ENCODE measurements around the gene PAXX.

Gene PAXX

DNA sequence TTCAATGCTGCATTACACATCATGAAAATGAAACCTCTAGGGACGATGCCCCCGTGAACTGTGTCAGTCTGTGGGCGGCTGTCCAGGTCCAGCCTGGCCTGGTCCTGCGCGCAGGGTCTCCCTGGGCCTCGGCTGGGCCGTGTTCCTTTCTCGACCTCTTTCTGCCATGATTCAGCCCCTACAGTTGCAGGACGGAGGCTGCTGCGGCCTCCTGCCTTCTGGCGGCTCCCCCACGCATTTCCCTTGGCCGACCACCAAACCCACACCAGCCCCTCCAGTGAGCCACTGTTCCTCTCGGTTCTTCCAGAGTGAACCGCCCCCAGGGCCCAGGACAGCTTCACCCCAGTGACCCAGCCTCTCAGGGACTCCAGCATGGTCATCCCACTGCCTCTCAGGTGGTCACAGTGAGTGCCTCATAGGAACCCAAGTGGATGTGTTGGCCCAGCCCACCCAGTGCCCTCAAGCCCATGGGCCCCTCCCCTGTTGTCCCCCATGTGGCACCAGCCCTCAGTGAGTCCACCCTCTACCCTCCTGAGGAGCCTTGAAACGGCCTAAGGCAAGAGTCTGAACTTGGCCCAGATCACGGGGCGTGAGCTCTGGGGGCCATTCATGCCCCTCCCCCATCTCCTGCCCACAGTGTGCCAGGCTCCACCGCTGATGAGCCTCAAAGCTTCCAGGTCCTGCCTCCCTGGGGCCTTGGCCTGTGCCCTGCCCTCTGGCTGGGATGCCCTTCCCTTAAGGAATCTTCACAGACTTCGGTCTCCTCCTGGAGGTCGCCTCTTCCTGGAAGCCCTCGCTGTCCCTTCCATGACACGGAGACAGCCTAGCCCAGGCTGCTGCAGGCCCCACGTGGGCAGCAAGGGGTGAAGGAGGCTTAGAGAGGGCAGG lies 14.1 kb downstream of the PAXX start:
- DNase-seq: no peak

DNA sequence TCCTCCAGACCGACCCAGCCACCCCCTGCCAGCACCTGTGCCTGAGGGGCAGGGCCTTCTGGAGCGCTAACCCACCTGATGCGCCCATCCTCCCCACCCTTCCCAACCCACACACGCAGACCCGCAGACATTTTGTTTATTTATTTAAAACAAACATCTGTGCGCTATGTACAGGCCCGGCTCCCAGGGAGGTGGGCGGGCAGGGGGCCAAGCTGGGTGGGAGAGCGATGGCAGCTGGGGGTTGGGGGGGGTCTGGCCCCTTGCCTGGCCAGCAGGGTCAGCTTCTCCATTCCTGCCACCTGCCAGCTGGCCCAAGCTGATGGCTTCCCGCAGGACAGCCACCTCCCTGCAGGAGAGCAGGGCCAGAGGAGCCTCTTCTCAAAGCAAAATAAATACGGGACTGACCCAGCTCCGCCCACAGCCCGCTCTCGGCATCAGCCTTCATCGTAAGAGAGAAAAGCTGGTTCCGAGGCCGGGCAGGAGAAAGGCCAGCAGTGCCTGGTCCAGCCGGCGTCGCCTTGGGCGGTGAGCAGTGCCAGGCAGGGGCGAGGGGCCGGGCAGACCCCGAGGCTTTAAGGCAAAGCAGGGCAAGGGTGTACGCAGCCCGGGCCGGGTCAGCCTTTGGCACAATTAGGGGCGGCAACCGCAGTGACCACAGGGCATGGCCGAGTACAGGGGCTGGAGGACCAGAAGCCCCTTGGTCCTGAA lies 15.0 kb downstream of the PAXX start:
- no peak for DNase-seq

DNA sequence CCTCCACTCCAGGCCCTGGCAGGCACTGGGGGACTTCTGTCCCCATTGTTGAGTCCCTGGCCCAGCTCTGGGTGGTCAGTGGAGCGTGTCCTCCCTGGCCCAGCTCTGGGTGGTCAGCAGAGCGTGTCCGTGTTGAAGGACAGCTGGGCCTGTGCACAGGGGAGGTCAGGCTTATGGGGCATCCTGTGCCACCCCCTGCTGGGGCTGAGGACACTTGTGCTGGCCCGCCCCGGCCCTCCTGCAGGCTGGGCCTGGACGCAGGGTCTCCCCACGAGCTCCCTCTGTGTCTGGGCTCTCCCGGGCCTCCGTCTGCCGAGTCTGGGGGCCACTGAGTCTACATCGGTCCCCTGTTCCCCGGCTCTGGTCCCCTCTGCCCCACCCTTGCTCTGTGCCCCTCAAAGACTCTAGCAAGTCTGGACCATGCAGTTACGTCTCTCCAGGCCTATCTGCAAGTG lies 15.6 kb downstream of the PAXX start:
- no peak for DNase-seq

DNA sequence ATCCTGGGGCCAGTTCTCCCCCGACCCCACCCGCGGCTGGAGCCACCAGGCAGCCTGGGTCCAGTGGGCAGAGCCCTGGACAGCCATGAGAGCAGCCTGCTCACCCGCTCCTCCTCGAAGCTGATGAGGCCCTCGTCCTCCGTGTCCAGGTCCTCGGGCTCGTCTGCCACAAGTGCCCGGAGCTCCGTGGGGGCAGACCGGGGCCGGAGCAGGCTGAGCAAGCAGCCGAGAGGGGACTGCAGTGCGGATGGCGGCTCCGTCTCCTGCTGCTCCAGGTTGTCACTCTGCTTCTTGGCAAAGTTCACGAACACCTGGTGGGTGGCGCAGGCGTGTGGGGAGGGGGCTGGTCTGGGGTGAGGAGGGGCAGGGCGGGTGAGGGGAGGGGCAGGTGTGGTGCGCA lies 16.1 kb downstream of the PAXX start:
- DNase-seq: no peak

DNA sequence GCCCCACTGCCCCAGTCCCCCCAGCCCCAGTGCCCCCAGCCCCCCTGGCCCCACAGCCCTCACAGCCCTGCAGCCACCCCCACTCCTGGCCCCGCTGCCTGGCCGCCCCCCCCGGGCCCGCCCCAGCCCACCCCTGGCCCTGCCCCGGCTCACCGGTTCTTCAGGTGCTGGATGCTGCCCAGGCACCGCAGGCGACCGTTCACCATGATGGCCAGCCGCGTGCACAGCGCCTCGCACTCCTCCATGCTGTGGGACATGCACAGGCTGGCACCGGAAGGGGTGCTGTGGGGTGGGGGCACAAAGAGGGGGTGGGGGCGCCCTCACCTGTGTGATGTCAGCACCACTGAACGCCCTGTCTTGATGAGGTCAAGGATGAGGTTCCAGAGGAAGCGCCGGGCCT lies 17.0 kb downstream of the PAXX start:
- DNase-seq: no peak

DNA sequence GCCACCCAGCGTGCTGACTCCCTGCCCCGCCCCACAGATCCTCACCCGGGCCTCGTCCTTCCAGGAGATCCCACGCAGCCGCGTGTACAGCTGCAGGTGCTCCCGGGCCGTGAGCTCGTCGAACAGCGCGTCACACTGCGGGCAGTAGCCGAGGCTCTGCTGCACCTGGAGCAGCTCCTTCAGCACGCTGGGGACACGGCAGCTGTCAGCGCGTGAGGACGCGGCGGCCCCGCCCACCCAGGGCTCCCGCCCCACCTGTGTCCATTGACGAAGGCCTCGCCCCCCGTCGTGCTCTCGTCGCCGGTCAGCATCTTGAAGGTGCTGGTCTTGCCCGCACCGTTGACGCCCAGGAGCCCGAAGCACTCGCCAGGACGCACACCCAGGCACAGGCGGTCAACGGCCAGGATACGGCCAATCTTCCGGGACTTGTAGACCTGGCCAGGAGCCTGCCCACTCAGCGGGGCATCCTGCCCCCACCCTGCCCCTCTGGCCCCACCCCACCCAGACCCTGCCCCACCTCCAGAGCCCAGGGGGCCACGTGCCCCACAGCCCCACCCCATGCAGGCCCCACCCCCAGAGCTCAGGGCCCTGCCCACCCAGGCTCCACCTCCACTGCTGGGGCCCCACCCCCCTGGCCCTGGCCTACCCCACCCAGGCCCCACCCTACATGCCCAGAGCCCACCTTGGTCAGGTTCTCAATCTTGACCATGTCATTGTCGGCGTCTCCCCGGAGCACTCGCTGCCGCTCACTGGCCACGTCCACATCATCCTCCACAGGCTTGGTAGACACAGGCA lies 17.9 kb downstream of the PAXX start:
- DNase-seq: no peak

DNA sequence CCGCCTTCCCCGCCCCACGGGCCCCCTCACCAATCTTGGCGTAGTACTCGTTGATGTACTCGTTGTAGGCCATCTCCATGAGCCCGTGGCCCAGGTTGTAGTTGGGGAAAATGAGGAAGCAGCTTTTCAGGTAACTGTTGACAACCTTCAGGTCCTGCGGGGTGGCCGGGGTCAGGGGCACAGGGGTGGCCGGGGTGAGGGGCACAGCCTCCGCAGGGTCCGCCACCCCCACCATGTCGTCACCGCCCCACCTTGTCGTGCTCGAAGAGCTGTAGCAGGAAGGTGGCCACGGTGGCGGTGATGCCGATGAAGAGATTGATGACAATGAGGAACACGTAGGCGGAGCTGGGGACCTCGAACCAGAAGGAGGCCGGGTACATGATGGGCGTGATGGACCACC lies 18.9 kb downstream of the PAXX start:
- DNase-seq: no peak

DNA sequence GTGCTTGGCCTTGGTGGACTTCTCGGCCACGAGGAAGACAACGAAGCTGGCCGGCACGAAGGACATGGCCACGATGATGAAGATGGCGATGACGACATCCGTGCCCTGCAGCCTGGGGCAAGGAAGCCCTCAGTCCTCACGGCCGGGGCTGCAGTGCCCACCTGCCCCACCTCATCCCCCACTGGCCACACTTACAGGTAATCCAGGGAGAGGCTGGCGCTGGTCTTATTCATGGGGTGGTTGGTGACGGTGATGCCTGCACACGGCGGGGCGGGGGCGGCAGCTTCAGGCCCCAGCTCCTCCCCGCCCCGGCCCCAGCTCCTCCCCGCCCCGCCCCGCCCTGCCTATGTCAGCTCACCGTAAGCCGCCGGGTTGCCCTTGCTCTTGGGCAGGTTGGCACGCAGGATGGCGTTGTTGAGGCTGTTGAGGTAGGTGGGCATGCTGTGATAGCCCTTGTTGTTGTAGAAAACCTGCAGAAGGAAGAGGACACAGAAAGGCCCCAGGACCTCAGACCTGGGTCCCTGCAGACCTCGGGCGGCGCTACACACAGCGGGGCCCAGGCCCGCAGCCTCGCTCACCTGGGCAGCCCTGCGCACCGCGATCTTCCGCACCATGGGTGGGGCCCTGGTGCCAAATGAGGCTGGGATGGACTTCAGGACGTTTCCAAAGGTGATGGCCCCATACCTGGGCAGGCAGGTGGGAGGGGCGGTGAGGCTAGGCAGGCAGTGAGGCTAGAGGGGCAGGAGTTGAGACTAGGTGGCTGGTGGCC lies 19.9 kb downstream of the PAXX start:
- no peak for DNase-seq

DNA sequence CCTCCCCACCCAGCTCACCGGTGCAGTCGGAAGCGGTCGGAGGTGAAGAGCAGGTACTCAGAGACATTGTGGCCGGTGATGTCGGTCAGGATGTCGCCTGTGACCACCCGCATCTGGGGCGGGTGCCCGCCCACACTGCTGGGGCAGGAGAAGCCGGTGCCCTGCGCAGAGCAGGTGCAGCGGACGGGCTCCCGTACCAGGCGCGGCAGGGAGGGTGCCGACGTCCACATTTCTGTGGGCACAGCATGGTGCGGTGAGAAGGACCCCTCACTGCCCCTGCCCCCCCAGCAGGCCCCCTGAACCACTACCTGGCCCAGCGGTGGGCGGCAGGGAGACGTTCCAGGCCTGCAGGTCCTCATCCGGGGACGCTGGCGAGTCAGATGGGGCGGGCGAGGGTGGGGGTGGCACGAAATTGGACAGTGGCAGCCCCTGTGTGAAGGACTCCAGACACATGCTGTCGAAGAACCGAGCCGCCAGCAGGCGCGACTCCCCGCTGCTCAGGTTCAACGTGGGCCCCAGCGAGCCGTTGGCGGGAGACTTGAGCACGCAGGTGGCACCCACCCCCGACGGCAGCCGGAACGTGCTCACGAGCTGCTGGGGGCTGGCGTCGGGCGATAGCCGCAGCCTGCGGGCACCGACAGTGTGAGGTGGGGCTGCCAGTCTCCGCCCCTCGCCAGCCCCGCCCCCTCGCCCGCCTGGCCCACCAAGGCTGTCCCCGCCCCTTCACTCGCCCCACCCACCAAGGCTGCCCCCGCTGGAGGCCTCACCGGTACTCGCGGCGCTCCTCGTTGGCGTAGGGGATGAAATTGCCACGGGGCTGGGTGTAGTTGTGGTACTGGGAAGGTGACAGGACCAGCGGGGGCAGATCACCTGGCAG lies 20.7 kb downstream of the PAXX start:
- DNase-seq: no peak

DNA sequence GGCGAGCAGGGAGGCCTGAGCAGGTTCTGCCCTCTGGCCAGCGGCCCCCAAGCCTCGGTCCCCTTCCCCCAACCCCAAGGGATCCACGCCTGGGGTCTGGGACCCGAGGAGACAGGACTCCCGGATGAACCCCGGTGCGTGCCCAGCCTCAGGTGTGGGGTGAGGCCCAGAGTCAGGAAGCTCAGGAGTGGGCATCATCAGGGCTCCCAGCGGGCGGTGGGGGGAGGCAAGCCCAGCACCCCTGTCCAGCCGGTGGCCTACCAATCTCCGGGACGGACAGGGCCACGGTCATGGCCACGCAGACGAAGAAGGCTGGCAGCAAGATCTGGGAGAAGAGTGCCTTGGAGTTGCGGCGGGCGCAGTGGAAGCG lies 21.3 kb downstream of the PAXX start:
- no peak for DNase-seq

DNA sequence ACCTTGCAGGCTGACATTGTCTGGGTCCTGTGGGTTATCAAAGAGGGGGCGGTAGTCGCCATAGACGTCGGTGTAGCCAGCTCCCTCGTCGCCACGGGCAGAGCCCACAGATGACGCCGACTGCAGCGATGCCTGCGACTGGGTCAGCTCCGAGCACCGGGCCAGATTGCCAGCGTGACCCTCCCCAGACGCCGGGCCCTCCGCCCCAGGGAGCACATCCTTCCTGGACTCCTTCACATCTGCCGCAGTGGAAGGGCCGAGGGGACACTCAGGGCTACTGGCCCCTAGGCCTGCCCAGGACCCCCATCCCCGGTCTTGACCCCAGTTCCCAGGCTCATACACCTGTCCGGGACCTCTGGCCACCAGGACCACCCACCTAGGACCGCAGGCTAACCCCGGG lies 21.9 kb downstream of the PAXX start:
- DNase-seq: no peak

DNA sequence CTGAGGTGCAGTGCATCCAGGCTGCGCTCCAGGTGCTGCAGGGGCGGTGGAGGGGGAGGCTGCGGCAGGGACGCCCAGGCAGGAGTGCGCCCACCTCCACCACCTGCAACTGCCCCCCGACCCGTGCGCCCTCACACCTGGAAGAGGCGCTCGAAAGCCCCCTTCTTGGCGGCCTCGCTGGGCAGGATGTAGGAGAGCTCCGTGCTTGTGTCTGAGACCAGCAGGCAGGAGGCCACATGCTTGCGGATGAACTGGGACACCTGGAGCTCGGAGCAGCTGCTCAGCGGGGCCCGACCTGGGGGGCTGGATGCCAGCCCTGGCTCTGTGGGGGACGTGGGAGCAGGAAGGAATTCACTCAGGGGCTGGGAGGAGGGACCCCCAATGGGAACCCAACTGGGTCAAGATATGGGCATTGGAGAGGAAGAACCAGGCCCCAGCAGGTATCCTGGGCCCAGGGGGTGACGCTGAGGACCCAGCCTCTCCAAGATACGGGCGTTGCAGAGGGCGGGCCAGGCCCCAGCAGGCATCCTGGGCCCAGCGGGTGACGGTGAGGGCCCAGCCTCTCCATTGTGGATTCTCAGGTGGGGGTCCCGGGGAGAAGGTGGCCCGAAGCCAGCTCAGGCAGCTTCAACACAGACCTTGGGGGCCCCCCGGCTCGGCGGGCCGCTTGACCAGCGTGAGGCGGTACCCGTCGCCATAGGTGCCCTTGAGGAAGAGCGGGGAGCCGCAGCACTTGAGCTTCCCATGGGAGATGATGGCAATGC lies 22.7 kb downstream of the PAXX start:
- no peak for DNase-seq

DNA sequence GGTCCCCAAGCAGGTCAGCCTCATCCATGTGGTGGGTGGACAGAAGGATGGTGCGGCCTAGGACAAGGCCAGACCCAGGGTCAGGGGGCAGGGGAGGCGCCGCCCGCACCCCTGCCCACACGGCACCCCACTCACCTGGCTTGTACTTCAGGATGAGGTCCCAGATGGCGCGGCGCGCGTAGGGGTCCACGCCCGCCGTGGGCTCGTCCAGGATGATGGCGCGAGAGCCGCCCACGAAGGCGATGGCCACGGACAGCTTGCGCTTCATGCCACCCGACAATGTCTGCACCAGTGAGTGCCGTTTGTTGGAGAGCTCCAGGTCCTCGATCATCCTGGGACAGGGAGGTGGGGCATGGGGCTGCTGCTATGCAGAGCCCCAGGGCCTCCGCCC lies 23.3 kb downstream of the PAXX start:
- no peak for DNase-seq

DNA sequence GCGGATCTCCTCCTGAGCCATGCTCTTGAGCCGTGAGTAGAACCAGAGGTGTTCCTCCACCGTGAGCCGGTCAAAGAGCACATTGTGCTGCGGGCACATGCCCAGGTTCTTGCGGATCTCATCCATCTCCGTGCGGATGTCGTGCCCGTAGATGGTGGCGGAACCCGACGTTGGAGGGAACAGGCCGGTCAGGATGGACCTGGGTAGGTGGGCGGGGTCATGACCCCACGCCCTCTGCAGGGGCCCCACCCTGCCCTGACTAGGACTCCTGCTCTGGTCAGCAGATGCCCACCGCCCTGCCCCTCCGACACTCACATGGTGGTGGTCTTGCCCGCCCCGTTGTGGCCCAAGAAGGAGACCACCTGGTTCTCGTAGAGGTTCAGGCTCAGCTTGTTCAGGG lies 23.8 kb downstream of the PAXX start:
- no peak for DNase-seq

DNA sequence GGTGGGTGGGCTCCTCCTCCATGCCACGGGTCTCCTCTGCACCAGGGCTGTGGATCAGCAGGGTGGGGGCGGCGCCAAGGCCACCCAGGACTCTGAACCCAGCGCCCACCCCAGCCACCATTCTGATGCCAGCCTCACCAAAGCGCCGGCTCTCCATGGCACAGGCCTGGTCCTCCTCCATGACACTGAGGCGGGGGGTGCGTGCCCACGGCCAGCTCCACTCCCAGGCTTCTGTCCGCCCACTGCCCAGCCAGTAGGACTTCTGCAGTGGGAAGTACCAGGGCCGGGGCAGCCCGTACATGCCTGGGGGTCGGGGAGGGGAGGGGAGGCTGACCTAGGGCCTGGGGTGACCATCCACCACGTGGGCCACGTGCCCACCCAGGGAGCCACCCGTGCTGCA lies 24.2 kb downstream of the PAXX start:
- DNase-seq: no peak

DNA sequence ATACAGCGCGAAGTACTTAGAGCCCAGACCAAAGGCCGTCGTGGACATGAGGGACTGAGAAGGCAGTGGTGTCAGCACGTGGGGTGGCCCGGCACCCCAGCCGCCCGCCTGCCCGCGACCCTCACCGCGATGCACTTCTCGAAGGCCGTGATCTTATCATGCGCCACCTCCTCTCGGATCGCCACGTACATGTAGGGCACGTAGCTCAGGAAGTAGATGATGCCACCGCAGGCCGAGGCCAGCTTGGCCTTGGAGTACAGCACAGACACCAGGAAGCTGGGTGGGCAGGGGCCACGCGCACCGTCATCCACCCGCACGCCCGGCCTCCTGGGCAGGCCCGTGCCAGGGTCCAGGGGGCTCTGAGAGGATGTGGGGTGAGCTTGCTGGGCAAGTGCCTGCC lies 24.8 kb downstream of the PAXX start:
- DNase-seq: no peak

DNA sequence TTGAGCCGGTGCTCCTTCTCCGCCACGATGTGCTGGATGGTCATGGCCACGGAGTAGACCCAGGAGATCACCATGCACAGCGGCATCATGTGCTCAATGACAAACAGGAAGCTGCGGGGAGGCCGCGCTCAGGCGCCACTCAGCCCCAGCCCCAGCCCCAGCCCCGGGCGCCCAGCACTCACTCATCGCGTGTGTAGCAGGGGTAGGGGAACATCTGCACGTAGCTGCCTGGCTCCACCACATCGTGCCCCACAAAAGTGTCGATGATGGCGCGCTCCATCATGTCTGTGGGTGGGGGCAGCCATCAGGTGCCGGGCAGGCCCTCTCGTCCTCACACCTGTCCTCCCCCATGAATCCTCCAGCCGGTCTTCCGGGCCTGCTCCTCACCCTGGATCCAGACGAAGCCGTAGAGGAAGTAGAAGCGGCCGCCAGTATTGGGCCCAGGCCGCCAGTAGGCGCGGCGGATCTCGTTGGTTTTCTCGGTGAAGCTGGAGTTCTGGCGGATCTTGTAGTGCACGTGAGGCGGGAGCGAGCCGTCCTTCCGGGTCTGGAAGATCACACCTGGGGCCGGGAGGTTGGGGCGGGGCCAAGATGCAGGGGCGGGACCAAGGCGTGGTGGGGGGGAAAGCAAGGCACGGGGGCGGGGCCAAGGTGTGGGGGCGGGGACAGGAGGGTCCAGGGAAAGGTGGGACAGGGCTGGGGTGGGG lies 25.7 kb downstream of the PAXX start:
- DNase-seq: no peak

DNA sequence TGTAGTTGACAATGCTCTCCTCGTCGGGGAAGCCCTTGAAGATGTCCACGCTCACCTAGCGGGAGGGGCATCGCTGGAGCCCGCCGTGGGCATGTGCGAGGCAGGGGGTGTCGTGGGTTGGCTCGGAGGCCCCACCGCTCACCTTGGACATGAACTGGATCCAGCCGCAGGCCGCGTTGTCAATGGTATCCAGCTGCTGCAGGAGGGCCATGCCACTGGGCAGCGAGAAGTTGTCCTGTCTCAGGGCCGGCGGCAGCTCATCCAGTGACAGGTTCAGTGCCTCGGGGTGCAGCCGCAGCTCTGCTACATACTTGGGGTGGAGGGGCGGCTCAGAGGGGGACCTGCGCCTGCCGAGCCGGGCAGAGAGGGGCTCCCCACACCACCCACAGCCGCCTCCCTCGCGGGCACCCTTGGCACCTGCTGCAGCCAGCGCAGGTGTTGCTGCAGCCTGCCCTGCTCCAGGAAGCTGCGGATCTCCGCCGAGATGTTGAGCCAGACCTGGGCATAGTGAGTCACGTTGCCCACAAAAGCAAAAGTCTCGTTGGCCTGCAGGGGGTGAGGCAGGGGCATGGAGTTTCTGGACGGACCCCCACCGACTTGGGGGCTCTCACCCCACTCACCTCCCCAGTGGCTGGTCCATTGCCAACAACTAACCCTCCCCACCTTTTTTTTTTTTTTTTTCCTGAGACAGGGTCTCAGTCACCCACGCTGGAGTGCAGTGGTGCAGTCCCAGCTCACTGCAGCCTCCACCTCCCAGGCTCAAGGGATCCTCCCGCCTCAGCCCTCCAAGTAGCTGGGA lies 26.7 kb downstream of the PAXX start:
- DNase-seq: no peak

DNA sequence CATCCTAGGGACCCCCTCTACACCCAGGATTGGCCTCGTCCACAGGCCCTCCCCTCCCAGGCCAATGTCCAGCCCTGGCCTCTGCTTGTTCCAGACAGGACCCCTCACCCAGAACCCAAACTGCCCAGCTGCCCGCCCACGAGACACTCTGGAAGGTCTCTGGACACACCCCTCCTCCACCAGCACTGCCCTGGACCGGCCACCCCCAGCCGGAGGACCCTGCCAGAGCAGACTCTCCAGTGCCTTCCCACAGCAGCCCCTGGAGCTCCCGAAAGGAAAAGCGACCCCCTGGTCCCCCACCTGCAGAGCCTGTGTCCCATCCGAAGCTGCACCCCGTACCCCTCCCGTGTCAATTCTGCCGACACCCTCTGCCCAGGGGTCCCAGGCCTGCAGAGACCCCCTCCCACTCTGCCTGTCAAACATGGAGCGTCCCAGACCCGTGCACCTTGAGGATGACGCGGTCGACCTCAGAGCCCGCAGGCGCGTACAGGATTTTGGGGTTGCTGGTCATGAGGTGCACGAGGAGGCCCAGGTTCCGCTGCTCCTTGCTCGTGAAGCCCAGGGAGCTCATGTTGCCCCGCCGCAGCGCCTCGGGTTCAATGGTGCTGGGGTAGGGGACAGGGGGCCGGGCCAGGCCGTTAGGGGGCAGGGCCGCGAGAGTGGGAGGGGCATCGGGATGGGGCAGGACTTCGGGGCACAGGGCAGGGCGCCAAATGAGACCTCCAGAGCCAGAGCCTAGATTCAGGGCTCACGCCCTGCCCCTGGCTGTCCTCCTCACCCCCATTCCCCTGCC lies 27.9 kb downstream of the PAXX start:
- DNase-seq: no peak

Data from NCI-H1105 treated with DMSO at 0.1 percent for 48 hours (cell line).